Measurements from ENCODE around the gene PDCD2L.
"Not testable (repeated sequence)": the region's sequence is repeated elsewhere in the genome, so short reads cannot be mapped to it uniquely, and the experiment has no call there.

The PDCD2L gene

GRCh38 chr19:34391813-34392212, 12.4 kb upstream of the PDCD2L start:
- H3K27me3 ChIP-seq (replicated peaks), result no peaks in the 10 kb centered on the region
- H3K27ac ChIP-seq, result no peak overlapping the region
- TF ChIP-seq, protein P1, sequence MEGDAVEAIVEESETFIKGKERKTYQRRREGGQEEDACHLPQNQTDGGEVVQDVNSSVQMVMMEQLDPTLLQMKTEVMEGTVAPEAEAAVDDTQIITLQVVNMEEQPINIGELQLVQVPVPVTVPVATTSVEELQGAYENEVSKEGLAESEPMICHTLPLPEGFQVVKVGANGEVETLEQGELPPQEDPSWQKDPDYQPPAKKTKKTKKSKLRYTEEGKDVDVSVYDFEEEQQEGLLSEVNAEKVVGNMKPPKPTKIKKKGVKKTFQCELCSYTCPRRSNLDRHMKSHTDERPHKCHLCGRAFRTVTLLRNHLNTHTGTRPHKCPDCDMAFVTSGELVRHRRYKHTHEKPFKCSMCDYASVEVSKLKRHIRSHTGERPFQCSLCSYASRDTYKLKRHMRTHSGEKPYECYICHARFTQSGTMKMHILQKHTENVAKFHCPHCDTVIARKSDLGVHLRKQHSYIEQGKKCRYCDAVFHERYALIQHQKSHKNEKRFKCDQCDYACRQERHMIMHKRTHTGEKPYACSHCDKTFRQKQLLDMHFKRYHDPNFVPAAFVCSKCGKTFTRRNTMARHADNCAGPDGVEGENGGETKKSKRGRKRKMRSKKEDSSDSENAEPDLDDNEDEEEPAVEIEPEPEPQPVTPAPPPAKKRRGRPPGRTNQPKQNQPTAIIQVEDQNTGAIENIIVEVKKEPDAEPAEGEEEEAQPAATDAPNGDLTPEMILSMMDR (IDR thresholded peaks at IDR 0.05; ENCODE audit: low read depth, low read length, missing control alignments), result no peak
- no peak overlapping the region for H3K4me3 ChIP-seq (ENCODE audit: low read depth, low read length)
- in situ Hi-C loops (cut with HindIII; ENCODE audit: low pct_ligation_motif_present, low sequenced_read_pairs), result no loop called here
- H3K36me3 ChIP-seq (replicated peaks), result peaks cover 68% of the 10 kb centered on the region
- DNase-seq, result no peak

DNA sequence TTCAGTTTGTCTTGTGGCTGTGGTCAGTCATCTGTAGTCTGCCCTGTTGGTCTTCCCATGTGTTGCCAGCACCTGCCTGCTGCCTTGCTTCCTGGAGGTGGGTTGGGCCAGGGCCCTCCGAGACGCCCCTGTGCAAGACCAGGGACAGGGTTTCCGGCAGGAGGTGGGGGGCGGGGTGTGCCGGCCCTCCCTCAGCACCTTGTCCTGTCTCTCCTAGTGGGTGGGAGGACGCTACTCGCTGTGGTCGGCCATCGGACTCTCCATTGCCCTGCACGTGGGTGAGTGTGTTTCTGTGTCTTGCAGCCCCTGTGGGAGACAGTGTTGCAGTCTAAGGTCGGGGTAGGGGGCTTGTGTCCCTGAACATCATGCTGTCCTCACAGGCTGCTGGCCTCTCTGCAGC, 11.2 kb upstream of the PDCD2L start:
- no peak for DNase-seq
- H3K27me3 ChIP-seq (replicated peaks), result no peaks in the 10 kb centered on the region
- H3K4me3 ChIP-seq (ENCODE audit: low read depth, low read length), result no peak overlapping the region
- in situ Hi-C loops (cut with HindIII; ENCODE audit: low pct_ligation_motif_present, low sequenced_read_pairs), result no loop called here
- peaks cover 67% of the 10 kb centered on the region for H3K36me3 ChIP-seq (replicated peaks)
- no peak overlapping the region for H3K27ac ChIP-seq
- TF ChIP-seq, protein P1 (IDR thresholded peaks at IDR 0.05; ENCODE audit: low read depth, low read length, missing control alignments), result no peak

DNA sequence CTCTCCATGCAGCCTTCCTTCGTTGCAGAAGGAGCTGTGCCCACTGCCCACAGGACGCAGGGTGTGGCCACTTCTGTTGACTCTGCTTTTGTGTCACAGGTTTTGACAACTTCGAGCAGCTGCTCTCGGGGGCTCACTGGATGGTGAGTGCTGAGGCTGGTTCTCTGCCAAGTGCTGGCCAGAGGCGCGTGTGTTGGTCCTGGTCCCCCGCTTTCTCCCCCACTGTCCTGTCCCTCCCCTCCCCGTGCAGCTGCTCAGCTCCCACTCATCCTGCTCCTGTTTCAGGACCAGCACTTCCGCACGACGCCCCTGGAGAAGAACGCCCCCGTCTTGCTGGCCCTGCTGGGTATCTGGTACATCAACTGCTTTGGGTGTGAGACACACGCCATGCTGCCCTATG, 10.6 kb upstream of the PDCD2L start:
- H3K4me3 ChIP-seq (ENCODE audit: low read depth, low read length), result no peak overlapping the region
- H3K27me3 ChIP-seq (replicated peaks), result no peaks in the 10 kb centered on the region
- no peak overlapping the region for H3K27ac ChIP-seq
- H3K36me3 ChIP-seq (replicated peaks), result peaks cover 61% of the 10 kb centered on the region
- in situ Hi-C loops (cut with HindIII; ENCODE audit: low pct_ligation_motif_present, low sequenced_read_pairs), result no loop called here
- no peak for DNase-seq
- TF ChIP-seq, protein P1 (IDR thresholded peaks at IDR 0.05; ENCODE audit: low read depth, low read length, missing control alignments), result no peak

DNA sequence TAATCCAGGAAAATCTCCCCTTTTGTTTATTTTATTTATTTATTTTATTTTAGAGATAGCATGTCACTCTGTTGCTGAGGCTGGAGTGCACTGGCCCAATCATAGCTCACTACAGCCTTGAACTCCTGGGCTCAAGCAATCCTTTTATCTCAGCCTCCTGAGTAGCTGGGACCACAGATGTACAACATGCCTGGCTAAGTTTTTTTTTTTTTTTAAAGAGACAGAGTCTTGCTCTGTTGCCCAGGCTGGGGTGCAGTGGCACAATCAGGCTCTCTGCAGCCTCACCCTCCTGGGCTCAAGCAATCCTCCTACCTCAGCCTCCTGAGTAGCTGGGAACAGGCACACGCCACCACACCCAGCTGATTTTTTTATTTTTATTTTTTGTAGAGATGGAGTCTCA, 6.3 kb upstream of the PDCD2L start:
- no peak for DNase-seq
- H3K27me3 ChIP-seq (replicated peaks), result no peaks in the 10 kb centered on the region
- in situ Hi-C loops (cut with HindIII; ENCODE audit: low pct_ligation_motif_present, low sequenced_read_pairs), result no loop called here
- peaks cover 50% of the 10 kb centered on the region for H3K36me3 ChIP-seq (replicated peaks)
- H3K27ac ChIP-seq, result no peak overlapping the region
- TF ChIP-seq, protein P1 (IDR thresholded peaks at IDR 0.05; ENCODE audit: low read depth, low read length, missing control alignments), result no peak
- H3K4me3 ChIP-seq (ENCODE audit: low read depth, low read length), result no peak overlapping the region

- no peak for DNase-seq
- H3K27ac ChIP-seq, result no peak overlapping the region
- peaks cover 42% of the 10 kb centered on the region for H3K36me3 ChIP-seq (replicated peaks)
- in situ Hi-C loops (cut with HindIII; ENCODE audit: low pct_ligation_motif_present, low sequenced_read_pairs), result no loop called here
- no peaks in the 10 kb centered on the region for H3K27me3 ChIP-seq (replicated peaks)
- TF ChIP-seq, protein P1 (IDR thresholded peaks at IDR 0.05; ENCODE audit: low read depth, low read length, missing control alignments), result no peak
- H3K4me3 ChIP-seq (ENCODE audit: low read depth, low read length), result no peak overlapping the region
These were observed 4.3 kb upstream of the PDCD2L start for GRCh38 chr19:34399886-34400285.

DNA sequence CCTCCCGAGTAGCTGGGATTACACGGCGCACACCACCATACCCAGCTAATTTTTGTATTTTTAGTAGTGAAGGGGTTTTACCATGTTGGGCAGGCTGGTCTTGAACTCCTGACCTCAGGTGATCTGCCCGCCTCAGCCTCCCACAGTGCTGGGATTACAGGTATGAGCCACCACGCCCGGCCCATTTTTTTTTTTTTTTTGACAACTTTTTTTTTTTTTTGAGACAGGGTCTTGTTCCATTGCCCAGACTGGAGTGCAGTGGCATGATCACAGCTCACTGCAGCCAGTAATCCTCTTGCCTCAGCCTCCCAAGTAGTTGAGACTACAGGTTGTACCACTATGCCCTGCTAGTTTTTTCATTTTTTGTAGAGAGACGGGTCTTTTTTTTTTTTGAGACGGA, 3.4 kb upstream of the PDCD2L start:
- H3K27ac ChIP-seq; H3K27me3 ChIP-seq (replicated peaks); DNase-seq; in situ Hi-C loops (cut with HindIII; ENCODE audit: low pct_ligation_motif_present, low sequenced_read_pairs); H3K4me3 ChIP-seq (ENCODE audit: low read depth, low read length): not testable (repeated sequence)
- H3K36me3 ChIP-seq (replicated peaks), result peaks cover 35% of the 10 kb centered on the region

All from brain microvascular endothelial cell (primary cell).